GM18519 (cell line): ENCODE results near the gene PRSS57.

Experiments used
- ATAC-seq: cut with Tn5 transposase; IDR thresholded peaks from one replicate; pipeline ENCODE4 v1.9.1; 2021; ENCODE audit warnings: mild to moderate bottlenecking, moderate library complexity; ENCODE audit not compliant: unreplicated experiment, low FRiP score

PRSS57 gene

GRCh38 chr19:639253-640160 is 55.7 kb downstream of the PRSS57 start, which contains the start of gene FGF22:
Gene FGF22 (plus strand): TSS chr19:639879. CDS start chr19:639926, 47 bp downstream.
- ATAC-seq: peak; percentile 32

- no peak for ATAC-seq
Measured at GRCh38 chr19:638906-639252, 56.4 kb downstream of the PRSS57 start.
